ENCODE measurements around the gene F7.

F7 gene

DNA sequence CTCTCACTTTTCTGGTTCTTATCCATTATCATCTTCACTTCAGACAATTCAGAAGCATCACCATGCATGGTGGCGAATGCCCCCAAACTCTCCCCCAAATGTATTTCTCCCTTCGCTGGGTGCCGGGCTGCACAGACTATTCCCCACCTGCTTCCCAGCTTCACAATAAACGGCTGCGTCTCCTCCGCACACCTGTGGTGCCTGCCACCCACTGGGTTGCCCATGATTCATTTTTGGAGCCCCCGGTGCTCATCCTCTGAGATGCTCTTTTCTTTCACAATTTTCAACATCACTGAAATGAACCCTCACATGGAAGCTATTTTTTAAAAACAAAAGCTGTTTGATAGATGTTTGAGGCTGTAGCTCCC lies 14.2 kb downstream of the F7 start:
- DNase-seq, result no peak

DNA sequence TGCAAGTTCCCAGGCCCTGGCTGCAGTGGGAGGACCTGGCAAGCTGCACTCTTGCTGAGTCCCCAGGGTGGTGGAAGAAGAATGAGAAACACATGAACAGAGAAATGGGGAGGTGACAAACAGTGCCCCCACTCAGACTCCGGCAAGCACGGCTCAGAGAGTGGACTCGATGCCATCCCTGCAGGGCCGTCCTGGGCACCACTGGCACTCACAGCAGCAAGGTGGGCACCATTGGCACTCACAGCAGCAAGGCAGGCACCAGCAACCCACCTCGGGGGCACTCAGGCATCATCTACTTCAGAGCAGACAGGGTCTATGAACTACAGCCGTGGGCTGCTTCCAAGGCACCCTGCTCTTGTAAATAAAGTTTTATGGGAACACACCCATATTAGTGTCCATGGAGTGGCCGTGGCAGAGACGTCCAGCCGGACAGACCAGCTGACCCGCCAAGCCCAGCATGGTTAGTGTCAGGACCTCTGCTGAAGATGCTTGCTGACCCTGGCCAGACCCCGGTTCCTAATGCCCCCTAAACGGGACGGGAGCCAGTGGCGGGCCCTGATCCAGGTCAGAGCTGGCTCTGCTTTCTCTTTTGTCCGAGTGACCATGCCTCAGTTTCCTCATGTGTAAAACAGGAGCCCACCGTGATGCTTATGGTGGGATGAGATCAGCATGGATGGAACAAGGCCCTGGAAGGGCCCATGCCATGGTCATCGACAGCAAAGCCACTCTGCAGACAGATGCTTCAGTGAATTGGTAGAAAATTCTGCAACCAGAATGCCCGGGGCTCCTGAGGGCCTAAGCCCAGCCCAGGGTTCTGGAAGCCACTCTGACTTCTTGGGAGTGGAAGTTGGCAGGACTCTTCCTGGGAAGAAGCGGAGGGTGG lies 14.9 kb downstream of the F7 start:
- no peak for DNase-seq

GRCh38 chr13:113121183-113121927 lies 15.8 kb downstream of the F7 start:
- no peak for DNase-seq

DNA sequence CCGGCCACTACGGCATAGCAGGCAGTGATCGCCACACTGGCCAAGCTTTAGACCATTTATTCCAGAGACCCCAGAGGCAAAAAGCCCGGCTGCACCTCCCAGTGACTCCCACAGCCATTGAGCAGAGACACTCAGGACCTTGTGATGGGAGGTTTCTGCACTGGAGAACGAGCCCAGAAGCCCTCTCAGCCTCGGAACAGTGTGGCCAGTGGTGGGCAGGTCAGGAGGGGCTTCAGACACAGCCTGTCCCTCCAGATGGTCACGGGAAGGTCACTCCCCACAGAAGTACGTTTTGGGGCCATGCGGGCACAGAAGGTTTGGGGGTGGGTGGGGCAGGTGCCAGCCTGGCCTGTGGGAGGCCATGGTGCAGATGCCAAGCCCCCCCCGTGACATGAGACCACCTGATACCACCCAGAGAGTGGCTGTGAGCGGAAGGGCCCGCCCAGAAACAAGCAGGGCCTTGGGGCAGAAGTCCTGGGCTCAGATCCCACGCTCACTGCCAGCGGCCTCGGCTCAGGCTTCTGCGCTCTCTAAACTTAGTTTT lies 16.4 kb downstream of the F7 start:
- DNase-seq, result no peak

DNA sequence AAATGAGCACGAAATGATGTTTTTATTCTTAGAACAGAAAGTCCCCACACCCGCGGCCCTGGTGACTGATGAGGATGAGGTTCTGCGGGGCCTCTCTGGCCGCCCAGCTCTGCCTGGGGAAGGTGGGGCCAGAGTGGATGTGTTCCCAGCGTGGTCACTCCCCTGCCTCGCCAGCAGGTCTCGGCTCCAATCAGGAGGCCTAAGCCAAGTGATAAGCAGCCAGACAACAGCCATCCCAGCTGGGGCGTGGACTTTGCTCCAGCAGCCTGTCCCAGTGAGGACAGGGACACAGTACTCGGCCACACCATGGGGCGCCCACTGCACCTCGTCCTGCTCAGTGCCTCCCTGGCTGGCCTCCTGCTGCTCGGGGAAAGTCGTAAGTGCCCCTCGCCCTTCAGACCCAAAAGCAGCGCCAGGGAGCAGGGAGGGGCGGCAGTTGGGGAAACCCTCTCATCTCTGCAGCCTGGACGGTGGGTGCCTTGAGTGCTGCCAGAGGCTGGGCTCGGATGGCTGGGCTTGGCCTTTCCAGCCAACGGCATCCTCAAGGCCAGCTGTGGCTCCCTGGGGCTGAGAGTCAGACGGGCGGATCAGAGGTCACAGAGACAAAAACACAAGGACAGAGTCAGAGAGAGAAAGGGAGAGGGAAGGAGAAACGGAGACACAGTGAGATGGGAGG lies 17.1 kb downstream of the F7 start, which contains the start of gene F10:
F10 (plus strand) TSS at position 250 of the 676 bp plus-strand sequence; CDS start at position 307, 57 bp downstream.
- DNase-seq, result no peak

DNA sequence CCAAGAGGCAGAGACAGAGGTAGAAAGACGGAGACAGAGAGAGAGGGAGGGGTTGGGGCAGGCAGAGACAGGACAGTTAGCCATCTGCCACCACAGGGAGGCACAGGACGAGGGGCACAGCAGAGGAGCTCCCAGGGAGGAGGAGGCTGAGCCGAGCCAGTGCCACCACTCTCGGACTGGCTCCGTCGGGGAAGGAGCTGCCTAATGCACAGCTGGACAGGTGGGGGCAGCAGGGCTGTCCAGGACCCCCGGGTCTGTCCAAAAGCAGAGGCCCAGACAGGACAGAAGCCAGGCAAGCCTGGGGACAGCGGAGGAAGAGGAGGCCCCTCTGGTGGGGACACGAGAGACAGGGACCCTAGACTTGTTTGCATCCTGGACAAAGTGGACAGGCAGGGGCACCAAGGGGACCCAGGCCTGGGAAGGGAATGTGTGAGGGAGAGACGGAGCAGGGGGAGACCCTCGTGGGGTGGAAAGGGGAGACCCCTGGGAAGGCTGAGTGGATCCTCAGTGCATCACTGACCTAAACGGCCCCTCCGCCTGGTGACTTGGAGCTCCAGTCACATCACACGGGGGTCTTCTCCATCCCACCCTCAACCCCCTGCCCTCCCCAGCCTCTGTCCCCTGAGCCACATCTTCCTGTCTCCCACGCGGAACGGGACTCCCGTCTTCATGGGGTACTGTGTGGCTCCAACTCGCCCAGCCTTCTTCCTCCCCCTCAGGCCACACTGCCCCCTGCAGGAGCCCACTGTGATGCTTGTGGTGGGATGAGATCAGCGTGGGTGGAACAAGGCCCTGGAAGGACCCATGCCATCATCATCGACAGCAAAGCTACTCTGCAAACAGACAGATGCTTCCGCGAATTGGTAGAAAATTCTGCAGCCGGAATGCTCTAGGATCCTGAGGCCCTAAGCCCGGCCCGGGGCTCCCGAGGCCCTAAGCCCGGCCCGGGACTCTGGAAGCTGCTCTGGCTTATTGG lies 17.9 kb downstream of the F7 start:
- DNase-seq, result no peak

- no peak for DNase-seq
Measured at GRCh38 chr13:113124211-113124970, 18.8 kb downstream of the F7 start.

- DNase-seq, result no peak
Measured at GRCh38 chr13:113125506-113126264, 20.1 kb downstream of the F7 start.

GRCh38 chr13:113126265-113127150 lies 20.9 kb downstream of the F7 start:
- no peak for DNase-seq

GRCh38 chr13:113129480-113129879 lies 23.9 kb downstream of the F7 start:
- DNase-seq, result no peak

DNA sequence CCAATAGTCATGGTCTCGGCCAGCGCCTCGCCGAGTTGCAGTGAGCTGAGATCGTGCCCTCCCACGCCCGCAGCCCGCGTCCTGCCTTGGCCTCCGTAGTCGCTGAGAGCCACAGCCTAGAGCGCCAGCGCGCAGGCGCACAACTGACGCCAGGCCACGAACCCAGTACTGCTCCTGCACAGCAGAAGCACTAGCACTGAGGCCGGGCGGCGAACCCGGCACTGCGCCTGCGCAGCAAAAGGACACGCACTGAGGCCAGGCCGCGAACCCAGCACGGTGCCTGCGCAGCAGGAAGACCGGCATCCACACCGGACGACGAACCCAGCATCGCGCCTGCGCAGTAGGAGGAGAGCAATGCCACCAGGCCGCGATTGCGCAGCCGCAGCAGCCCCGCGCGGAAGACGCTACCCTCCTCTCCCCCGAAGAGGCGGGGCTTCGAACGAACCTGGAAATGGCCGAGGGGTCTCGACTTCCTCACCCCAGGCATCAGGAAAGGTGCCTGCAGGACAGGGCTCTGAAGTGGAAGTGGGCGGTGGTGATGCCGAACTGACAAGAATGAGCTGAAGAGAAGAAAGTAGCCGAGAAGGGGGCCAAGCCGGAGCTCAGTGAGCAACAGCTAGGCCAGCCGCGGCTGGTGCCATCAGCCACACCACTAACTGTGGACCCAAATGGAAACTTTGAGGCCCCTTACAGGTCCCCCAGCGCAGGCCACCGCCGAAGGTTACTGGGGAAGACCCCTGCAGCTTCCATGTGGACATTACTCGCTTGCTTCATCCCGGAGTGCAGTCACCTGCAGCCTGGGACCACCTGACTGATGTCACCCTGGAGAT lies 24.5 kb downstream of the F7 start:
- DNase-seq, result no peak

DNA sequence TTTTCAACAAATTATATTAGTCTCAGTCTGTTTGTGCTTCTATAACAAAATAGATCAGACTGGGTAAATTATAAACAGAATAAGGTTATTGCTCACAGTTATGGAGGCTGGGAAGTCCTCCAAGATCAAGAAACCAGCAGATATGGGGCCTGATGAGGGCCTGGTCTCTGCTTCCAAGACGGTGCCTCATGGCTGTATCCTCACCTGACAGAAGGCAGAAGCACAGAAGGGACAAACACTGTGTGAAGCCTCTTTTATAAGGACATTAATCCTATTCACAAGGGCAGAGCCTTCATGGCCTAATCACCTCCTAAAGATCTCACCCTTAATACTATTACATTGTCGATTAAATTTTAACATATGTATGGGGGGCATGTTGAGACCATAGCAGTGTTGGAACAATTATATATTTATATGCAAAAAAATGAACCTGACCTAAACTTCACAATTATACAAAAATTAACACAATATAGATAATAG lies 29.7 kb downstream of the F7 start:
- no peak for DNase-seq

DNA sequence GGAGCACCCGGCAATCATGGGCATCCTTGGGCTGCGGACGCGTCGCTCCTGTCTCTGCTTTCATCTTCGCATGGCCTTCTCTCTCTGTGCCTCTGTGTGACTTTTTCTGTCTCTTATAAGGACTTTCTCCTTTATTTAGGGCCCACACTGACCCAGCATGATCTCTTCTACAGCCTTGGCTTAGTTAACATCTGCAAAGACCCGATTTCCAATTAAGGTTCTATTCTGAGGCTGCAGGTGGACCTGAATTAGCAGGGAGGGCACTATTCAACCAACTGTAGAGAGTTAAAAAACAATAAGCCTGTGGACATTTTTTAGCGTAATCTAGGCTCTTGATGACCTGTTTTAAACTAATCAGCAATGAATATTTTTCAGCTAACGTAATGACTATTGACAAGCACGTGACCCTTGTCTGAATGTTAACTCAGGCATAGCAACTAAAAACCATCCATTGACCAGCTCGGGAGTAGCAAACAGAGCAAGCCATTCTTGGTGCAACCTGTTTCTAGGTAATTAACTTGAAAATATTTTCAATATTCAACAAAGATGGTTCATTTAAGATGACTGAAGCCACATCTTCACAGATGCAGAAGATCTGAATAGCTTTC lies 32.2 kb downstream of the F7 start:
- no peak for DNase-seq

GRCh38 chr13:113138792-113139551 lies 33.4 kb downstream of the F7 start:
- DNase-seq, result no peak

DNA sequence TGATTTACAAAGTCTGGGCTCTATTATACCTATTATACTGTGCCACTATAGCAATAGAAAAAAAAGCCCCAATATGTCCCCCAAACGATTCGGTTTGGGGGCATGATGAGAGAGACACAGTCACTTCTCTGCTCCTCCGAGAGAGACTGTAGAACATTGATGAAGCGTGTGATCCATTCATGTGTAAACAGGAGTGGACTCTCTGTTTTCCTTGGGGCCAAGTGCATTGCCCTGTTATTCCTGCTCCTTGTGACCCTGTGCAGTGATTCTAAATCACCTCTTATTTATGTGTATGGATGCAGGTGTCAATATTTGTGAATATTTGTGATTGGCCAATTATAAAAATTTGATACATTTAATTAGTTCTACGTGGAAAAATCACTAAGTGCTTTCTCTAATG lies 34.0 kb downstream of the F7 start:
- DNase-seq, result no peak

GRCh38 chr13:113140677-113141600 lies 35.3 kb downstream of the F7 start:
- no peak for DNase-seq
